Activated gamma-delta T cell treated with anti-CD3 and anti-CD28 coated beads, Interleukin-2, amount 50 U/mL, for 16 hours (primary cell): ENCODE data around the gene RNU6-9.
"Not testable (repeated sequence)": the region's sequence is repeated elsewhere in the genome, so short reads cannot be mapped to it uniquely, and the experiment has no call there.

Source experiments
- DNase-seq: peaks from one replicate; pipeline ENCODE4 v3.0.0-alpha.2; 2020; ENCODE audit warnings: low read depth

Gene RNU6-9

DNA sequence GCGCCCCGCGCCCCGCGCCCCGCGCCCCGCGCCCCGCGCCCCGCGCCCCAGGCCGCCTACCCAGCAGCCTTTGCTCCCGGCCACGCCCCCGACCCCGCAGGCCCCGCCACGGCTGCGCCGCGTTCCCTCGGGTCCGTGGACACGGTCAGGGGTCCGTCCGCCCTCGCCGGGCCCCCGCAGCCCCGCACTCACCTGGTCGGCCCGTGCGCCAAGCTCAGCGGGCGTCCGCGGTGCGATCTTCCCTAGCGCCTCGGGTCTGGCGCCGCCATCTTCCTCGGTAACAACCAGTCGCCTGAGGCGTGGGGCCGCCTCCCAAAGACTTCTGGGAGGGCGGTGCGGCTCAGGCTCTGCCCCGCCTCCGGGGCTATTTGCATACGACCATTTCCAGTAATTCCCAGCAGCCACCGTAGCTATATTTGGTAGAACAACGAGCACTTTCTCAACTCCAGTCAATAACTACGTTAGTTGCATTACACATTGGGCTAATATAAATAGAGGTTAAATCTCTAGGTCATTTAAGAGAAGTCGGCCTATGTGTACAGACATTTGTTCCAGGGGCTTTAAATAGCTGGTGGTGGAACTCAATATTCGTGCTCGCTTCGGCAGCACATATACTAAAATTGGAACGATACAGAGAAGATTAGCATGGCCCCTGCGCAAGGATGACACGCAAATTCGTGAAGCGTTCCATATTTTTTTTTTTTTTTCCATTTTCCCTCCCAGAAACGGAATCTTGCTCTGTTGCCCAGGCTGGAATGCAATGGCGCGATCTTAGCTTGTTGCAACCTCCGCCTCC lies at the start of gene RNU6-9, which contains the start of gene MED16:
Gene RNU6-9, plus strand, starts transcription at position 591 of the 796 bp plus-strand sequence.
Gene MED16, minus strand, starts transcription at position 294 of the 796 bp plus-strand sequence. CDS start 2,056 bp downstream, outside the sequence.
- DNase-seq = peak; percentile 81

- no peak for DNase-seq
These were observed 49.3 kb upstream of the RNU6-9 start for GRCh38 chr19:843836-844545.

GRCh38 chr19:844546-844971 lies 48.7 kb upstream of the RNU6-9 start:
- DNase-seq = no peak

DNA sequence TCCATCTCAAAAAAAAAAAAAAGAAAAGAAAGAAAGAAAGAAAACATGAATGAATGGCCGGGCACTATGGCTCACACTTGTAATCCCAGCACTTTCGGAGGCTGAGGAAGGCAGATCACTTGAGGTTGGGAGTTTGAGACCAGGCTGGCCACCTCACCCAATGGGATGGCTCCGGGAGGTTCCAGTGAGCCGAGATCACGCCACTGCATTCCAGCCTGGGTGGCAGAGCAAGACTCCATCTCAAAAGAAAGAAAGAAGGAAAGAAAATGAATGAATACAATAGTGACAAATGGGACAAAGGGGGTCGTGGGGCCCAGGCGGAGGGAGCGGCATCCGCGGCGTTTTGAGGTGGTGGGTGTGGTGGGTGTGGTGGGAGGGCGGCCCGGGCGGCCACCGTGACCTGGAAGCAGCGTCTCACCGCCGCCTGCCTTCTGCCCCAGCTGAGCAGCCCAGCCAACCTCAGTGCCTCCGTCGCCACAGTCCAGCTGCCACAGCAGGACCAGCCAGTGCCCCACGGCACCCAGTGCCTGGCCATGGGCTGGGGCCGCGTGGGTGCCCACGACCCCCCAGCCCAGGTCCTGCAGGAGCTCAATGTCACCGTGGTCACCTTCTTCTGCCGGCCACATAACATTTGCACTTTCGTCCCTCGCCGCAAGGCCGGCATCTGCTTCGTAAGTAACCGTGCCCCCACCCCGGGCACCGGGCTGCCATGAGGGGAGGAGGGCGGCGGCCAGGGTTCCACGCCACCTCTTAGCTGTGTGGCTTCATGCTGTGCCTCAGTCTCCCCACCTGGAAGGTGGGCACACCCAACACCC lies 47.4 kb upstream of the RNU6-9 start:
- no peak for DNase-seq

- no peak for DNase-seq
These were observed 44.8 kb upstream of the RNU6-9 start for GRCh38 chr19:848386-848921.

- not testable (repeated sequence) for DNase-seq
These were observed 44.1 kb upstream of the RNU6-9 start for GRCh38 chr19:849195-849594.

DNA sequence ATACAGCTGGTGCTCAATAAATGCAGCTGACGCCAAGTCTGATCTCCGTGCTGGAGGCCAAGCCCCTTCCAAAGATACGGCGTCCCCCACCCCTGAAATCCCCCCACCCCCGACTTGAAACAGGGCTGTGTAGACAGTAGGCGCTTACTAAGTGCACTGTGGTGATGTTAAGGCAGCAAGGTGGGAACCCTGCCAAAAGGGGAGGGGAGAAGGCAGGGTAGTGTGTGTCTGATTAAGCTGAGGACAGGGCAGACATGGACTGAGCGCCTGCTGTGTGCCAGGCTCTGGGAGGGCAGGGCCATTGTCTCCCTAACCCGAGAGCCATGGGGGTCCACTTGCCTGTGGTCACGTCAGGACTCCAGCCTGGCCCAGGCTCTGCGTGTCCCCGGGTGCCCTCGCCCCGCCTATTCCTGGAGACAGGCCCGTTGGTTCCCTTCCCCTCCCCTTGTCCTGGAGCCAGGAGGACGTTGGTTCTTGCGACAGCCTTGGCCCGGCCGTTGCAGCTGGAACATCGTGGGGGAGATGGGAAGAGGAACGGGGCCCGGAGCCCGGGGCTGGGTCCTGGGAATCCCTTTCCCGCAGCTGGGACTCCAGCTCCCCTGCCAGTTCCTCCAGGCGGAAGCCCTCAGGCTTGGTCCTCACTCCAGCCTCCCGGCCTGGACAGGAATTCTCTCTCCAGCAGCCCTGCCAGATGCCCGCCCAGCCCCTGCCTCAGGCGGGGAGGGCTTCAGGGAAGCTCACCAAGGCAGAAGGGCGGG lies 42.9 kb upstream of the RNU6-9 start:
- no peak for DNase-seq

DNA sequence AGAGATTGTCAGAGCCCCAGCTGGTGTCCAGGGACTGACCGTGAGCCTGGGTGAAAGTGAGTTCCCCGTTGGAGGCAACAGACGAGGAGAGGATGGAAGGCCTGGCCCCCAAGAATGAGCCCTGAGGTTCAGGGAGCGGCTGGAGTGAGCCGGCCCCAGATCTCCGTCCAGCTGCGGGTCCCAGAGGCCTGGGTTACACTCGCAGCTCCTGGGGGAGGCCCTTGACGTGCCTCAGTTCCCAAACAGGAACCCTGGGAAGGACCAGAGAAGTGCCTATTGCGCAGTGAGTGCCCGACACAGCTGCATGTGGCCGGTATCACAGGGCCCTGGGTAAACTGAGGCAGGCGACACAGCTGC lies 42.3 kb upstream of the RNU6-9 start:
- DNase-seq = no peak

DNA sequence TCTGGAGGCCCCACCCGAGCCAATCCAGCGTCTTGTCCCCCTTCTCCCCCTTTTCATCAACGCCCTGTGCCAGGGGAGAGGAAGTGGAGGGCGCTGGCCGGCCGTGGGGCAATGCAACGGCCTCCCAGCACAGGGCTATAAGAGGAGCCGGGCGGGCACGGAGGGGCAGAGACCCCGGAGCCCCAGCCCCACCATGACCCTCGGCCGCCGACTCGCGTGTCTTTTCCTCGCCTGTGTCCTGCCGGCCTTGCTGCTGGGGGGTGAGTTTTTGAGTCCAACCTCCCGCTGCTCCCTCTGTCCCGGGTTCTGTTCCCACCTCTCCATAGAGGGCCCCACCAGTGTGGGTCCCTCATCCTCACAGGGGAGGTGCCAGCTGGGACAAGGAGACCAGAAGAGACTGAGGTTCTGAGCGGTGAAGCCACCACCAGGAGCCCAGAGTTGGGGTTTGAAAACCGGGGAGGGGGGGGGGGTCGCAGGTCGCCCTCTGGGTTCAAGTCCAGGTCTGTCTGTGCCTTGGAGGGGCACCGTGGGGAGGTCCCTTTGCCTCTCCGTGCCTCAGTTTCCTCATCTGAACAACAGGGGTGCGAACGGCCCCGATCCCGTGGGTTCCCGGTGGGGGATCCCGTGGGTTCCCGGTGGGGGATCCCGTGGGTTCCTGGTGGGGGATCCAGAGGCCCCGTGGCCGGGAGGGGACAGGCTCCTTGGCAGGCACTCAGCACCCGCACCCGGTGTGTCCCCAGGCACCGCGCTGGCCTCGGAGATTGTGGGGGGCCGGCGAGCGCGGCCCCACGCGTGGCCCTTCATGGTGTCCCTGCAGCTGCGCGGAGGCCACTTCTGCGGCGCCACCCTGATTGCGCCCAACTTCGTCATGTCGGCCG lies 40.9 kb upstream of the RNU6-9 start, which contains the start of gene ELANE:
Gene ELANE, plus strand, starts transcription at position 168 of the 878 bp plus-strand sequence. Its CDS starts 26 bp downstream, at position 194.
- no peak for DNase-seq

- no peak for DNase-seq
These were observed 40.2 kb upstream of the RNU6-9 start for GRCh38 chr19:853014-853585.

- DNase-seq = not testable (repeated sequence)
These were observed 39.6 kb upstream of the RNU6-9 start for GRCh38 chr19:853614-854220.

DNA sequence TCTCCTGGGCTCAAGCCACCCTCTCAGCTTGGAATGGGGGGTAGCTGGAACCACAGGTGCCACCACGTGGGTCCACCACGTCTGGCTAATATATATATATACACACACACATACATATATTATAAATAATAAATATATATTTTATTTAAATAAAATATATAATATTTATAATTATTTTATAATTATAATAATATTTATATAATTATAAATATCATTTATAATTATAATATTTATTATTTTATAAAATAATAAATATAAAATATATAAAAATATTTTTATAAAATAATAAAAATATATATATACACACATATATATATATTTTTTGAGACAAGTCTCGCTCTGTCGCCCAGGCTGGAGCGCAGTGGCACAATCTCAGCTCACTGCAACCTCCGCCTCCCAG lies 38.7 kb upstream of the RNU6-9 start:
- DNase-seq = no peak

DNA sequence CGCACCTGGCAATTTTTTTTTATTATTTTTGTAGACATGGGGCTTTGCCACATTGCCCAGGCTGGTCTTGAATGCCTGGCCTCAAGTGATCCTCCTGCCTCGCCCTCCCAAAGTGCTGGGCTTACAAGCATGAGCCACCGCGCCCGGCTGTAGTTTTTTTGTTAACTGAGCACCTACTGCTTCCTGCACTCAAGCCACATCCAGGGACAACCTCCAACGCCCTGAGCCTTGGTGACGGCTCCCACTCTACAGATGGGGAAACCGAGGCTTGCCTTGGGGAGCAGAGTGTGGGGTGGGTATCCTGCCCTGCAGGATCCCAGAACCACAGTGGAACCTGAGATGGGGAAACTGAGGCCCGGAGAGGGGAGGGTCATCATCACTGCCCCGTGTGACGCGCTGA lies 38.1 kb upstream of the RNU6-9 start:
- DNase-seq = no peak

DNA sequence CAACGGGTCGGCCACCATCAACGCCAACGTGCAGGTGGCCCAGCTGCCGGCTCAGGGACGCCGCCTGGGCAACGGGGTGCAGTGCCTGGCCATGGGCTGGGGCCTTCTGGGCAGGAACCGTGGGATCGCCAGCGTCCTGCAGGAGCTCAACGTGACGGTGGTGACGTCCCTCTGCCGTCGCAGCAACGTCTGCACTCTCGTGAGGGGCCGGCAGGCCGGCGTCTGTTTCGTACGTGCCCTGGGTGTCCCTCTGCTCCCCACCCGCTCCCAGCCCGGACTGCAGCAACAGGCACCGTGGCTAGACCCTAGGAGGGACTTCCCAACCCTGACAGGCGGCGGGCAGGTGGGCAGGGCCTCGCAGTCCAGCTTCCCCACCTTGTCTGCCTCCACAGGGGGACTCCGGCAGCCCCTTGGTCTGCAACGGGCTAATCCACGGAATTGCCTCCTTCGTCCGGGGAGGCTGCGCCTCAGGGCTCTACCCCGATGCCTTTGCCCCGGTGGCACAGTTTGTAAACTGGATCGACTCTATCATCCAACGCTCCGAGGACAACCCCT lies 37.6 kb upstream of the RNU6-9 start:
- DNase-seq = no peak

- DNase-seq = no peak
These were observed 35.0 kb upstream of the RNU6-9 start for GRCh38 chr19:858284-858683.

DNA sequence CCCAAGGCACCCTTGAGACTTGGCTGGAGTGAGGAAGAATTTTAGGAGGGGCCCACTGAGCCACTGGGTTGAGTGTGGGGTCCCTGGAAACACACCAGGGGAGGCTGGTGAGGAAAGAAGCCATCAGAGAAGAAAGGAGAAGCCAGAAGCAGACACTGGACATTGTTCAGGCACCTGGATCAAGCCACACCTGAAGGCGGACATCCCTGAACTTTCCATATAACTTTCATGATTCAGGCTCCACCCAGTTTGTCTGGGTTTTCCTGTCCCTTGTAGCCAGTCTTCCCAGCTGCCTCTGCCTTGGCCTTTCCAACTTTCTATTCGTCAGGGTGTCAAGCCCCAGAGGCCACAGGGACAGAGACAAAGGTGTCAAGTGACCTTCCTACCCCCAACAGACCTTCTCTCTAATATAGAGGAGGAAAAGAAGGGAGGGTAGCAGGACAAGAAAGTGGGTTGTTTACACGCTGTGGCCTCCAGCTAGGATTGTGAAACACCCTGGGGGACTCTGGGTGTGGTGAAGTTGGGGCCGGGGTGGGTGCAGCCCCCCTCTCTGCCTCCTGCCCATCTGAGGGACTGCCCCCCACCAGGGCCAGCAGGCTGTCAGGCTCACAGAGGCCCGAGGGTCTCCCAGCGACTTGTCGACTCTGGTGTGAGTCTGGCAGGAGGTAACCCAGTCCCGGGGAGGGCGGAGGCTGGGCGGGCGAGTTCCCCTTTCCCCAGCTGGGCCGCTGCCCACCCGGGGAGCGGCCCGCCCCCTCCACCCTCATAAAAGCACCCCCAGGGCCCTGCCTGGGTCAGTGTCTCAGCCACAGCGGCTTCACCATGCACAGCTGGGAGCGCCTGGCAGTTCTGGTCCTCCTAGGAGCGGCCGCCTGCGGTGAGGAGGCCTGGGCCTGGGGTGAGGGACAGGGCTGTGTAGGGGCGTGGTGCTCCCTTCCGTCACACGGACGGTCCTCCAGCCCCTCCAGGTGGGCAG lies 34.1 kb upstream of the RNU6-9 start, which contains the start of gene CFD:
Gene CFD, plus strand, starts transcription at position 797 of the 976 bp plus-strand sequence. Its CDS starts 26 bp downstream, at position 823.
- no peak for DNase-seq

- no peak for DNase-seq
These were observed 32.0 kb upstream of the RNU6-9 start for GRCh38 chr19:861141-861755.
